GM19035 (cell line): ENCODE results near the gene MYORG.
A peak's percentile ranks its signal among the peaks of the same experiment; 100 is the strongest.

Experiments used
- ATAC-seq: cut with Tn5 transposase; IDR thresholded peaks from one replicate; pipeline ENCODE4 v1.9.1; 2021; ENCODE audit not compliant: unreplicated experiment

The MYORG gene

DNA sequence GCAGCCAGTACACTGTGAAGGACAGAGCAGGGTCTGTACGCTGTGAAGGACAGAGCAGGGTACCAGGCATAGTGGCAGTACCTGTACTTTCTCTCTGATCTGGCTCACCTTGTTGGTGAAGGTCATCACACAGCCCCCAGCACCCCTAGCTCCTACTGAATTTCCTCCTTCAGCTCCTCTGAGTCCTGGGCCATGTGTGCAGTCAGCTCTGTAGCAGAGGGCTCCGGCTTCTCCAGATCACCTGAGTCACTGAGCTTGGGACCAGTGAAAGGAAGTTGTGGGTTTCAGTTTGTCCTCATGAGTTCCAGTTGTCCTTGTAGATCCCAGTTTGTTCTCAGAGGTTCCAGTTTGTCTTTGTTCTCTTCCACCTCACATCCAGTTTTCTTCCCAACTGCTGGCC, 41.8 kb downstream of the MYORG start:
- ATAC-seq, result no peak

DNA sequence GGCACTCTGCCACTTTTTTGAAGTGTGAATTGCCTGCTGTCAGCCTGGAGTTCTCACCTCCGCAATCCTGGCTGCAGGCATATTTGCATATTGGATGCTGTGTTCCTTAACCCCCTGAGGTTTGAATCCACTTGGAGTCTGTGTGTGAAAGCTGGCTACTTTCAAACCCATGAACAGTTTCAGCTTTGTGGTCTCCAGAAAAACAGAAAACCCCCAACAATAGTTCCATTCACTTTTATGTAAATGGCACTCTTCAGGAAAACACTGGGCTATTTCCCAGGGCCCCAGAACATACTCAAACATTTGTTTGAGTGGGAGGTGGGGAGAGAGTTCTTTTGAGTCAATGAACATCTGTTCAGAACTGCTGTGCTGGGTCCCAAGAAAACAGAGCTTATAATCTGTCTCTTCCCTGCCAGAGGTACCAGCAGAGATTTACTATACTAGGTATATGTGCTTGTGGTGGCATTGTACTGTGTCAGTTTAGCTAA, 42.3 kb downstream of the MYORG start:
- no peak for ATAC-seq

DNA sequence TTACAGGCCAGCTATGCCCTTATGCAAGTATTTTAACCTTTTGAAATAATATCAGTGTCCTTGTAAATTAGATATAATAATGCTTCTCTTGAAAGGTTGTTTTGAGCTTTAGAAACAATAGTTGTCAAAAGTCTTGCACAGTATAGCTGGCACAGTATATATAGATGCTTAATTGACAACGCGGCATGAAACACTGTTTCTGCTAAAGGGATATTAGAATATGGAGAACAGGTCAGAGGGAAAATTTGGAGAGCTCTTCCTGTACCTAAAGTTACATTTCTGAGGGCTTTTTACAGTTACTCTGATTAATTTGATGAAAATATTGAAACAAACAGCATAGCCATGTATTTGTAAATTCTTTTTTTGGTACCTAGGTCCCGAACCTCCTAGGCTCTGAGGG, 42.9 kb downstream of the MYORG start:
- ATAC-seq, result no peak

DNA sequence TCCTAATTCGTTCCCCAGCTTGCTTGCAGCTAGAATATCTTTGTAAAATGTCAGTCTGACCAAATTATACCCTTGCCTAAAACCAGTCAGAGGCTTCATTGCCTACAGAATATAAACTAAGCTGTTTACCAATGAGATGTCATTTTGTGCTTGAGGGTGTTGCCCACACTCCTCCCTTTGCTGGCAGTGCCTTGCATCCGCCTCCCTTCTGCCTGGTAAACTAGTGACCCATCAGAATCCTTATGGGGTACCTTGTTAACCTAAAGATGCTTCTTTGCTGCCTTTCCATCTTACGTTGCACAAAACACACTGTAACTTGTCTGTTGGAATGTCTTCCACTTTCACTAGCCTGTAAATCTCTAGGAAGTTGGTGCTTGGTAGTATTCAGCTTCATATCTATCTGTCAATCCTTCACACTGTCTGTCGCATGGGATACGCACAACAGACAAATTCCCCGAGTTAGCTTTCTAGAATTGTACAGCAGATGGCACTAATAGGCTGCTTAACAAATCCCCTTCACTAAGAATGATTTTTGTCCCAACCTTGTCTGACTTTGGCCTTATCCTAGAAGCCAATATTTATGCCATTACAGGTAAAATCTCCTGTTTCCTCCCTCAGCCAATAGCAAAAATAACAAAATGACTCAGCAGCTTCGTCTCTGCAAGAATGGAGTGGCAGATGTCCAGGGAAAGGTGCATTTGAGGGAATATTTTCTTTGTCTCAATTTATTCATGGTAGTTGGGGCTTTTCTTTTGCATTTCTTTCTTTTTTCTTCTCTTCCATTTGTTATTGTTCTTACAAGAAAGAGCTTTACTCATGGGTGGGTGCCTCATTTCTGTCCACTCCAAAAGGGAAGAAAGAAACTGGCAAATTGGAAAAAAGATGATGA, 44.4 kb downstream of the MYORG start:
- no peak for ATAC-seq

DNA sequence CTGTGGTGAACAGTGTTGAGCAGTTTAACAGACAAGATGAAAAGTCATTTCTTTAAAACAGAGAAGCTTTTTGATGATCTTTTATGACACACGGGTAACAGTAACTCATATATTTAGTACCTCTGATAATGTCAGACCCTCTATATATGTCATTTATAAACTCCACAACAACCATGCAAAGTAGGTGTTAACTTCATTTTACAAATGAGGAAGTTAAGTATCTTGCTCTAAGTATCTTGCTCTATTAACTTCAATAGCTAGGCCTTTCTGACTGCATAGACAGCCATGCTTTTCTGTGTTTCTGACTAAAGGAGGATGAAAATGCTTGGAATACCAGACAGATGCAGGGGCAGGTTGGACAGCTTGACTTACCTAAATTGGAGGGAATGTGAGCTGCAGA, 45.5 kb downstream of the MYORG start:
- no peak for ATAC-seq

DNA sequence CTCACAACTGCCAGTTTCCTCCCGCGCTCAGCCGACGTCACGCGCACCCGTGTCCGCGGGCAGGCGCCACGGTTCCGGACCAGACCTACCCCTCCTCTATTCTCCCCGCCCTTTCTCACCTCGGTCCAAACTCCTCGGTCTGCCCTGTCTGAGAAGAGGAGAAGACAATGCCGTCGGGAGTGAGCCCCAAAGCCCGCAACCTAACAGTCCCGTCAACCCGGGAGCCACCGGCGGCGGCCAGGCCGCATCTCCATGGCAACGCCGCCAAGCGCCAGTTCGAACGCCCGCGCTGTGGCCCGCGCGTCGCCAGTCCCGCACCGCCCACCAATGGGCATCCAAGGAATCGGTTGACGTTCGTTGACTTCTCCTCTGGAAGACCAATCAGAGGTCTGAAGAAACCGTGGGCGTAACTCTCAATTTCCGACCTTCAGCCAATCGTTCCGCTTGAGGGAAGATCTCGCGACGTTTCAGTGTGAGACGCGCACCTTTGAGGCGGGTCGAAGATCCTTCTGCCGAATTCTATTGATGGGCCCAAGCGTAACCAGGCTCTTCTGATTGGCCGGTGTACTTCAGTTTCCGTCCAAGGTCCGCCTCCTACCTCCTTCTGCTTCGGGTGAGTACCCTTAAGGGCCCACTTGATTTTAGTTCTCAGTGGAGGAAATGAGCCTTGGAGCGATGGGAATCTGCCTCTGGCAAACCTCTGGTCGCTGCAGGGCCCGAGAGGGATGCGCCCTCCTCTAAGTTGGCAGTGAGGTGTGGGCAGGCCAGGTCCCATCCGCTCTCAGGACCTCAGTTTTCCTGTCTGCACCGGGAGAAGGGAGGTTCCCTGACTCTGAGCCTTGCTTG, 47.5 kb downstream of the MYORG start, which contains the start of the genes KIF24 and NUDT2:
KIF24 (minus strand) TSS at position 282 of the 846 bp plus-strand sequence. CDS start 17,922 bp downstream, outside the sequence.
NUDT2 (plus strand) TSS at position 583 of the 846 bp plus-strand sequence. CDS start 9,471 bp downstream, outside the sequence.
- ATAC-seq, result peak; percentile 93

DNA sequence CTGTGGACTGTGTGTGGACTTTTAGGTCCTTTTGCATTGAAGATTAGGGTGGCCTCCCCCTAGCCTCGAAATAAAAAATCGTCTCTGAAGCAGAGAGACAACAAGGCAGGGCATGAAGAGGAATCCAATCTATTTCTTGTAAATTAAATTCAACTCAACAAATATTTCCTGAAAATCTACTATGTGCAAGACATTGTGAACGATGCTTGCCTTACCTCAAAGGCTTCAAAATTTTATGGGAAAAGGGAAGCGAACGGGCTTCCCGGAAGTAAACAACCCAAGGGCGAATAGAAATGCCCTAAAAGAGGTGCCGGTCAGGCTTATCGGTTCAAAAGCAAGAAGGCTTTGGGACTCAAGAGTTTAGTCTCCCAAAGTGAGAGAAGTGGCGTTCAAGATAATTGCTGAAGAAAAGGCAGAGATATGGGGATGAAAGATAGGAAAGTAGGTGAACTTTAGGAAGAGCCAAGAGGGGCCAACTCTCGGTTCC, 48.2 kb downstream of the MYORG start:
- peak; percentile 0 for ATAC-seq

DNA sequence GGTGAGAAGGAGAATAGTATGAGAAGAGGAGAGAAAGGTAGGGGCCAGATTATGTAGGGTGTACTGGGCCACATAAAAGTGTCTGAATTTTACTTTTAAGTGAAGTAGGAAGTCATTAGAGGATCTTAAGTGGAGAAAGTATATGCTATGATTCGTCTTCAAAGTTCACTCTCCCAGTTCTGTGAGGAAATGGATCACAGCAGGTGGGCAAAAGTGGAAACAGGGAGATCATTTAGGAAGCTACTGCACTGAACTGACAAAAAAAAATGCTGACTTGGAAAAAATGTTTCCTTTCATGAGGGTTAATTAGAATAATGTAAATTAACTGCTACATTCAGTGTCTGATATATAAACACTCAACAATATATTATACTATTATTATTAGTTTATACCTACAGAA, 50.0 kb downstream of the MYORG start:
- ATAC-seq, result no peak

DNA sequence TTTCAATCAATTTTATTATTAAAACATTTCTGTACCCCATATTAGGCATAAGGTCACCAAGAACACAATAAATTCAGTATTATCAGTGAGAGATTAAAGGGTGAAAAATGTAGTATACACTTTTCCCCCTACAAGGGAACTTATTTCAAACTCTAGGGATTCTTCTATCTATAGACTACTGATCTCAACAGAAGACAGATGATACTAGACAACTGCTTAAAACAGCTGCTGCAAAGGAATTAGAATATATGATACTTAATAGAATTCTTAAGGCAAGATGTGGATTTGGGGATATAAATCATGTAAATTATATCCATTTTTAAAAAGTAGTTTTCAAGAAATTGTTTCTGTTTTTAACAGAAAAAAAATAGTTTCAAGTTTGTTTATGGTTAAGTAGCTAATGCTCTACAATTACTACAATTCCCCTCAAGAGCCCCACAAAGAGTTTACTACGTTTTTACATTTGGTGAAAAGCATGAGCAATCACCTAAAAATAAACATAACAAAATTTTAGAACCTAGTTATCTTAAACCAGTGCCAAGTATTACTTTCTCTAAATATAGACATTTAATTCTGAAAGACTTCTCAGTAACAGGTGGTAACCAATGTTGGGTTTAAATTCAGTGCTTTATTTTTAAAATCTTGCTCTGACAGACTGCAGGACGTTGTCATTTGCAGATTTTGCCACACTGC, 53.7 kb downstream of the MYORG start:
- no peak for ATAC-seq

DNA sequence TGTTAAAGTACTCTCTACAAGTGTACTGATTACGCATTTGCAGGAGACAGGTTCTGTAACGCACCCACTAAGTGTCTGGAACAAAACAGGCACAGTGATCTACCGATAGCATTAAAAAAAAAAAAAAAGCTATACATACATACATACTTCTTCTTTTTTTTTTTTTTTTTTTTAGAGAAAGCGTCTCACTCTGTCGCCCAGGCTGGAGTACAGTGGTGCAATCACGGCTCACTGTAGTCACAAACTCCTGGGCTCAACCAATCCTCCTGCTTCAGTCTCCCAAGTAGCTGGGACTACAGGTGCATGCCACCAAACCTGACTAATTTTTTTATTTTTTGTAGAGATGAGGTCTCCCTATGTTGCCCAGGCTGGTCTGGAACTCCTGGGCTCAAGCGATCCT, 55.2 kb downstream of the MYORG start:
- ATAC-seq, result no peak

DNA sequence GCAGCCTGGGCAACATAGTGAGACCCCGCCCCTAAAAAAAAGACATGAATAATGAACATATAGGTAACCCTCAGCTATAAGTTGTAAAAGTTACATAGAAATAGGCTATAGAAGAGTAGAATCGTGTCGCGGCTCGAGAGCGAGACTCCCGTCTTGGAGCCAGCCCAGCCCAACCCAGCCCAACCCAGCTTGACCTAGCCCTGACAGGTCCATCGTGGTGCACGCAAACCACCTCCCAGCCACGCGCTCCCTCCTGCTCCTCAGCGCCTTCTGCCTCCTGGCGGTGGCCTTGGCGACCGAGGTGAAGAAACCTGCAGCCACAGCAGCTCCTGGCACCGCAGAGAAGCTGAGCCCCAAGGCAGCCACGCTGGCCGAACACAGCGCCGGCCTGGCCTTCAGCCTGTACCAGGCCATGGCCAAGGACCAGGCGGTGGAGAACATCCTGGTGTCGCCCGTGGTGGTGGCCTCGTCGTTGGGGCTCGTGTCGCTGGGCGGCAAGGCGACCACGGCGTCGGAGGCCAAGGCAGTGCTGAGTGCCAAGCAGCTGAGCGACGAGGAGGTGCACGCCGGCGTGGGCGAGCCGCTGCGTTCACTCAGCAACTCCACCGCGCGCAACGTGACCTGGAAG, 58.4 kb downstream of the MYORG start:
- no peak for ATAC-seq

DNA sequence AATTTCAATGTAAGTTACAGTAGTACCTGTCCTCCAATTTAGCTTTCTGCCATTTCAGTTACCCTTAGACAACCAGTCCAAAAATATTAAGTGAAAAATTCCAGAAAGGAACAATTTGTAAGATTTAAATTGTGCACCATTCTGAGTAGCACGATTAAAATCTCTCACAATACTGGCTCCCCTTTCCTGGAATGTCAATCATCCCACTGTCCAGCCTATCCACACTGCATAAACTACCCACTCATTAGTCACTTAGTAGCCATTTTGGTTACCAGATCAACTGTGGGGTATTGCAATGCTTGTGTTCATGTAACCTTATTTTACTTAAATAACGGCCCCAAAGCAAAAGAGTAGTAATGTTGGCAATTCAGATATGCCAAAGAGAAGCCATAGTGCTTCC, 59.3 kb downstream of the MYORG start:
- ATAC-seq, result no peak
